ENCODE measurements around the gene BAIAP2. TPM values are rescaled to one million over a fixed set of nuclear protein-coding genes. Genes with fewer than 3 reads are reported as not detected.

BAIAP2 gene
- total RNA-seq, 1 donor from 2014 or later, result 34.7 TPM

- intact Hi-C loops (cut with DNase I), result no loop called here
- ATAC-seq (ENCODE audit: poor library complexity), result peak; percentile 88
- DNase-seq, result peak; percentile 96
These were observed 10.0 kb downstream of the BAIAP2 start for GRCh38 chr17:81044764-81045589.

GRCh38 chr17:81045590-81046095 lies 10.7 kb downstream of the BAIAP2 start:
- ATAC-seq (ENCODE audit: poor library complexity) (no peak), DNase-seq (no peak)
- intact Hi-C loops (cut with DNase I), result no loop called here

- intact Hi-C loops (cut with DNase I), result no loop called here
- ATAC-seq (ENCODE audit: poor library complexity), result no peak
- DNase-seq, result no peak
These were observed 11.3 kb downstream of the BAIAP2 start for GRCh38 chr17:81046132-81046769.

- ATAC-seq (ENCODE audit: poor library complexity) (no peak), DNase-seq (no peak)
- intact Hi-C loops (cut with DNase I), result no loop called here
These were observed 11.9 kb downstream of the BAIAP2 start for GRCh38 chr17:81046770-81047359.

- no peak for DNase-seq
- intact Hi-C loops (cut with DNase I), result no loop called here
- ATAC-seq (ENCODE audit: poor library complexity), result no peak
These were observed 13.9 kb downstream of the BAIAP2 start for GRCh38 chr17:81048827-81049371.

- DNase-seq (no peak), ATAC-seq (ENCODE audit: poor library complexity) (no peak)
- intact Hi-C loops (cut with DNase I), result no loop called here
These were observed 14.5 kb downstream of the BAIAP2 start for GRCh38 chr17:81049372-81049911.

GRCh38 chr17:81049973-81050551 lies 15.1 kb downstream of the BAIAP2 start:
- peak; percentile 75 for DNase-seq
- intact Hi-C loops (cut with DNase I), result no loop called here
- peak; percentile 29 for ATAC-seq (ENCODE audit: poor library complexity)

GRCh38 chr17:81050645-81051625 lies 16.0 kb downstream of the BAIAP2 start:
- ATAC-seq (ENCODE audit: poor library complexity) (no peak), DNase-seq (no peak)
- intact Hi-C loops (cut with DNase I), result no loop called here

GRCh38 chr17:81052199-81052997 lies 17.4 kb downstream of the BAIAP2 start:
- no peak for DNase-seq
- intact Hi-C loops (cut with DNase I), result no loop called here
- ATAC-seq (ENCODE audit: poor library complexity), result peak; percentile 4

GRCh38 chr17:81053041-81053970 lies 18.4 kb downstream of the BAIAP2 start:
- DNase-seq (no peak), ATAC-seq (ENCODE audit: poor library complexity) (no peak)
- intact Hi-C loops (cut with DNase I), result no loop called here

GRCh38 chr17:81054308-81054707 lies 19.4 kb downstream of the BAIAP2 start:
- ATAC-seq (ENCODE audit: poor library complexity), result no peak
- DNase-seq, result no peak
- intact Hi-C loops (cut with DNase I), result no loop called here

GRCh38 chr17:81054881-81055370 lies 20.0 kb downstream of the BAIAP2 start:
- no peak for DNase-seq
- ATAC-seq (ENCODE audit: poor library complexity), result no peak
- intact Hi-C loops (cut with DNase I), result no loop called here

- no peak for ATAC-seq (ENCODE audit: poor library complexity)
- intact Hi-C loops (cut with DNase I), result no loop called here
- DNase-seq, result no peak
These were observed 21.4 kb downstream of the BAIAP2 start for GRCh38 chr17:81056312-81056711.

- ATAC-seq (ENCODE audit: poor library complexity) (peak; percentile 88), DNase-seq (peak; percentile 73)
- intact Hi-C loops (cut with DNase I), result no loop called here
These were observed 22.3 kb downstream of the BAIAP2 start for GRCh38 chr17:81057079-81057730.

- DNase-seq, result no peak
- ATAC-seq (ENCODE audit: poor library complexity), result no peak
- intact Hi-C loops (cut with DNase I), result no loop called here
These were observed 22.8 kb downstream of the BAIAP2 start for GRCh38 chr17:81057777-81058176.

Data from Right ventricle myocardium superior (tissue), 1 donor.